Colonic mucosa (tissue), 4 donors: ENCODE results near the gene MCCC1. TPM values are rescaled to one million over a fixed set of nuclear protein-coding genes. Genes with fewer than 3 reads are reported as not detected.

Source experiments
- DNase-seq: peaks from one replicate; pipeline ENCODE4 v3.0.0-alpha.2; 2020
- H3K27ac ChIP-seq: fragments of 200-600 bp; one replicate; pipeline ENCODE4 v1.8.0; 2021
- H3K27me3 ChIP-seq: fragments of 200-600 bp; one replicate; pipeline ENCODE4 v1.8.0; 2021
- H3K36me3 ChIP-seq: fragments of 200-600 bp; one replicate; pipeline ENCODE4 v1.8.0; 2021
- H3K4me1 ChIP-seq: fragments of 200-600 bp; one replicate; pipeline ENCODE4 v1.8.0; 2021; ENCODE audit warnings: mild to moderate bottlenecking
- H3K4me3 ChIP-seq: fragments of 200-600 bp; one replicate; pipeline ENCODE4 v1.8.0; 2021
- H3K9ac ChIP-seq, 2 donors: one replicate each; pipeline ENCODE4 v1.7.0; 2013; ENCODE audit warnings: control low read depth in 2 of 2, low read depth in 2 of 2, low read length in 2 of 2
- H3K9me3 ChIP-seq: fragments of 200-600 bp; one replicate; pipeline ENCODE4 v1.8.0; 2021
- intact Hi-C: fragments of 100-400 bp; cut with DNase I; formaldehyde crosslinking; loops from one replicate; pipeline ENCODE4 v1.14.1; 2022
- total RNA-seq, 2 donors: library from RNA; stranded (reverse); fragmentation: NEBNext Ultra II Directional in 1 of 2; extraction: Animal tissue kit (Norgen Biotek cat#: 25700) in 1 of 2; gene quantifications; one replicate each; pipeline ENCODE4 v1.2.1, GENCODE V29; 2021
- TF ChIP-seq, protein P1 (sequence below): fragments of 200-600 bp; IDR thresholded peaks from one replicate; pipeline ENCODE4 v1.8.0; 2022; ENCODE audit warnings: antibody characterized with exemption, mild to moderate bottlenecking
- donor health status: healthy.
- donor health status: DM: no; HTN: no; CAD: no.
- donor health status: DM: no; HTN: no; CAD: no.

Gene MCCC1
- total RNA-seq, 2 donors from 2014 or later, result 24.9 to 27.2 TPM

DNA sequence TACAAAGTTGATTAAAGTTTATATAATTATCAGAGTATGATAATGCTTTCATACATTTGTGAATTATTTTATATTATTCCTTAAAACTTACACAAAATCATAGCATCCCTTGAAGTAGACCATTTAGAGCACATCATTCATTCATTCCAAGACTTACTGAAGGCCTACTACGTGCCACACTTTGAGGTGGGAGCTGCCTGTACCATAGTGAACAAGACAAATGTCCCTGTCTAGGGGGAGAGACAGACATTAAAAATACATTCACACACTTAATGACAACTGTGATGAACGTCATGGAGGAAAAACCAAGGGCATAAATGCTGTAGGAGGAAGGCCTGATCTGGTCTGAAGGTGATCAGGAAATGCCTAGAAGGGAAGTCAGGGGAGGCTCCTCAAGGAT lies 12.1 kb downstream of the MCCC1 start:
- no peaks in the 10 kb centered on the region for H3K9me3 ChIP-seq
- no peak overlapping the region for H3K27ac ChIP-seq
- no peak overlapping the region for H3K4me3 ChIP-seq
- intact Hi-C loops, result no loop called here
- TF ChIP-seq, protein P1, sequence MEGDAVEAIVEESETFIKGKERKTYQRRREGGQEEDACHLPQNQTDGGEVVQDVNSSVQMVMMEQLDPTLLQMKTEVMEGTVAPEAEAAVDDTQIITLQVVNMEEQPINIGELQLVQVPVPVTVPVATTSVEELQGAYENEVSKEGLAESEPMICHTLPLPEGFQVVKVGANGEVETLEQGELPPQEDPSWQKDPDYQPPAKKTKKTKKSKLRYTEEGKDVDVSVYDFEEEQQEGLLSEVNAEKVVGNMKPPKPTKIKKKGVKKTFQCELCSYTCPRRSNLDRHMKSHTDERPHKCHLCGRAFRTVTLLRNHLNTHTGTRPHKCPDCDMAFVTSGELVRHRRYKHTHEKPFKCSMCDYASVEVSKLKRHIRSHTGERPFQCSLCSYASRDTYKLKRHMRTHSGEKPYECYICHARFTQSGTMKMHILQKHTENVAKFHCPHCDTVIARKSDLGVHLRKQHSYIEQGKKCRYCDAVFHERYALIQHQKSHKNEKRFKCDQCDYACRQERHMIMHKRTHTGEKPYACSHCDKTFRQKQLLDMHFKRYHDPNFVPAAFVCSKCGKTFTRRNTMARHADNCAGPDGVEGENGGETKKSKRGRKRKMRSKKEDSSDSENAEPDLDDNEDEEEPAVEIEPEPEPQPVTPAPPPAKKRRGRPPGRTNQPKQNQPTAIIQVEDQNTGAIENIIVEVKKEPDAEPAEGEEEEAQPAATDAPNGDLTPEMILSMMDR, result no peak
- no peak for DNase-seq
- no peaks in the 10 kb centered on the region for H3K4me1 ChIP-seq
- H3K36me3 ChIP-seq, result peaks cover 5% of the 10 kb centered on the region
- no peaks in the 10 kb centered on the region for H3K27me3 ChIP-seq
- no peak overlapping the region for H3K9ac ChIP-seq

- H3K9me3 ChIP-seq, result no peaks in the 10 kb centered on the region
- H3K27ac ChIP-seq, result no peak overlapping the region
- H3K36me3 ChIP-seq, result peaks cover 1% of the 10 kb centered on the region
- TF ChIP-seq, protein P1, result peak; percentile 26
- no peaks in the 10 kb centered on the region for H3K27me3 ChIP-seq
- no peak overlapping the region for H3K9ac ChIP-seq
- intact Hi-C loops, result no loop called here
- peak; percentile 29 for DNase-seq
- H3K4me1 ChIP-seq, result no peaks in the 10 kb centered on the region
- no peak overlapping the region for H3K4me3 ChIP-seq
Observed at GRCh38 chr3:183085634-183086390, 13.5 kb downstream of the MCCC1 start.

GRCh38 chr3:183082355-183082915 lies 16.9 kb downstream of the MCCC1 start:
- TF ChIP-seq, protein P1, result no peak
- intact Hi-C loops, result no loop called here
- DNase-seq, result no peak
- Histone ChIP-seq H3K9me3 (no peaks in the 10 kb centered on the region), H3K4me3 (no peak overlapping the region), H3K27me3 (no peaks in the 10 kb centered on the region), H3K9ac (no peak overlapping the region), H3K27ac (no peak overlapping the region), H3K36me3 (no peaks in the 10 kb centered on the region), H3K4me1 (no peaks in the 10 kb centered on the region)

DNA sequence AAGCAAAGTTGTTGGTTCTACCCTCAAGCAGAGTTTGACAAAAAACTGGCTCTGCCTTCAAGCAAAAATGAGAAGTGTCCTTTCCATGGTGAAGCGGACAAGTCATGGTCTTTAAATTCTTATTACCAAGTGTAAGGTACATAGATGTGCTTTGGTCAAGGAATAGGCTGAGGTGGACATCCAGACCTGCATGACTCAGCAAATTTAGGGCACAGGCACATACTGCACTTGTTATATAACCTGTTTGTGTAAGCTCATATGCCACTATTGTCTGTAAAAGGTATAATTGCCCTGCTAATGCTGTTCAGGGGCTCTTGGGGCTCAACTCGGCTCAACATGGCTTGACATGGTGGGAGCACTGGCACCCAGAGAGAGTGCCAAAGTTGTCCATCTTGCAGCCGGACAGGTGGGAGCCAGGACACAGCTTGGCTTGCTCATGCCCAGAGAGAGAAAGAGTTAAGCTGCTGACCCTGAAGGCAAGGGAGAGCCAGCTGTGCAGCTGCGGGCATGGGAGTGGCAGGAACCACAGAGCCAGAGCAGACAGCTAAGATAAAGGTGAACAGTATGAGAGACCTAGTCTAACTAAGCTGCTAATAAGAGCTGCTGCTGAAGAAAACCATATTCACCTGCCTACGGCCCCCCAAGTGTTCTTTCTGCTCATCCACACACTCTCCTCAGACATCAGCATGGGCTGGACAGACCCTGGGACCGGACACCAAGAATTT lies 17.7 kb downstream of the MCCC1 start:
- no peak overlapping the region for H3K4me3 ChIP-seq
- H3K9ac ChIP-seq, result no peak overlapping the region
- TF ChIP-seq, protein P1, result no peak
- no peaks in the 10 kb centered on the region for H3K9me3 ChIP-seq
- H3K27ac ChIP-seq, result no peak overlapping the region
- no peaks in the 10 kb centered on the region for H3K36me3 ChIP-seq
- intact Hi-C loops, result no loop called here
- no peaks in the 10 kb centered on the region for H3K27me3 ChIP-seq
- H3K4me1 ChIP-seq, result no peaks in the 10 kb centered on the region
- no peak for DNase-seq

- H3K36me3 ChIP-seq, result no peaks in the 10 kb centered on the region
- H3K4me1 ChIP-seq, result no peaks in the 10 kb centered on the region
- H3K9me3 ChIP-seq, result no peaks in the 10 kb centered on the region
- H3K27me3 ChIP-seq, result no peaks in the 10 kb centered on the region
- intact Hi-C loops, result no loop called here
- no peak overlapping the region for H3K9ac ChIP-seq
- DNase-seq, result no peak
- TF ChIP-seq, protein P1, result no peak
- H3K4me3 ChIP-seq, result no peak overlapping the region
- no peak overlapping the region for H3K27ac ChIP-seq
Observed at GRCh38 chr3:183080628-183081027, 18.7 kb downstream of the MCCC1 start.
